NOMO-1 treated with DMSO at 0.1 percent for 48 hours (cell line): ENCODE measurements around the gene INSM1.
A peak's percentile ranks its signal among the peaks of the same experiment; 100 is the strongest.
"Not testable (repeated sequence)": the region's sequence is repeated elsewhere in the genome, so short reads cannot be mapped to it uniquely, and the experiment has no call there.

Source experiments
- DNase-seq: peaks from one replicate; lab custom pipeline; 2025; ENCODE audit not compliant: unreplicated experiment; lab: John Stamatoyannopoulos, UW

Gene INSM1, protein sequence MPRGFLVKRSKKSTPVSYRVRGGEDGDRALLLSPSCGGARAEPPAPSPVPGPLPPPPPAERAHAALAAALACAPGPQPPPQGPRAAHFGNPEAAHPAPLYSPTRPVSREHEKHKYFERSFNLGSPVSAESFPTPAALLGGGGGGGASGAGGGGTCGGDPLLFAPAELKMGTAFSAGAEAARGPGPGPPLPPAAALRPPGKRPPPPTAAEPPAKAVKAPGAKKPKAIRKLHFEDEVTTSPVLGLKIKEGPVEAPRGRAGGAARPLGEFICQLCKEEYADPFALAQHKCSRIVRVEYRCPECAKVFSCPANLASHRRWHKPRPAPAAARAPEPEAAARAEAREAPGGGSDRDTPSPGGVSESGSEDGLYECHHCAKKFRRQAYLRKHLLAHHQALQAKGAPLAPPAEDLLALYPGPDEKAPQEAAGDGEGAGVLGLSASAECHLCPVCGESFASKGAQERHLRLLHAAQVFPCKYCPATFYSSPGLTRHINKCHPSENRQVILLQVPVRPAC

DNA sequence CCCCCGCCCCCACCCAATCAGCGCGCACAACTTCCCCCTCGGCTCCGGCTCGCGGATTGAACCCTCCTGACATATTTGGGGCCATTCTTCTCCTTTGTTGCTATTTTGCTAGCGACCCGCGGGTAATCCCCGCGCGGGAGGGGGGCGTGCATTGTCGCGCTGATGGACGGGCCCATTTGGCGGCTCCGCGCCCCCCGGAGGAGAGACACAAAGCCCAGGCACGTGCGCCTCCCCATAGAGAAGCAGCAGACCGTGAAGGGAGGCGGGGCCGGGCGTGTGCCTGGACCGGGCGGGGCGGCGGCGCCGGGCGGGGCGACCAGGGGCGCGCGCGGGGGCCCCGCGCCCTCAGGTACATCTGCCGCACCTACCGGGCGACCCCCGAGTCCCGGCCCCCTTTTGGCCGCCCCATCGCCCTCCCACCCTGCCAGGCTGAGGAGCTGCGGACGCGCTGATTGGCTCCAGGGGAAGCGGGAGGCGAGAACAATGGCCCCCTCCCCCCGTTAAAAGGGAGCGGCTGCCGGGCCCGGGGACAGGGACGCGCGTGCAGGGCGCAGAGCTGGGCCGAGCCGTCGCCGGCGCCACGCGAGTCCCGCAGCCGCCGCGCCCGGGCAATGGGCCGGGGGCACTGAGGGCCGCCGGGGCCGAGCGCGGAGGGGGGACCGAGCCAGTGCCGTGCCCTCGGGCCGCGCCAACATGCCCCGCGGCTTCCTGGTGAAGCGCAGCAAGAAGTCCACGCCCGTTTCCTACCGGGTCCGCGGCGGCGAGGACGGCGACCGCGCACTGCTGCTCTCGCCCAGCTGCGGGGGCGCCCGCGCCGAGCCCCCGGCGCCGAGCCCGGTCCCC lies at the start of gene INSM1:
TSS of gene INSM1 (plus strand) at position 530 of the 843 bp plus-strand sequence. CDS start at position 694, 164 bp downstream.
- DNase-seq: peak; percentile 41

DNA sequence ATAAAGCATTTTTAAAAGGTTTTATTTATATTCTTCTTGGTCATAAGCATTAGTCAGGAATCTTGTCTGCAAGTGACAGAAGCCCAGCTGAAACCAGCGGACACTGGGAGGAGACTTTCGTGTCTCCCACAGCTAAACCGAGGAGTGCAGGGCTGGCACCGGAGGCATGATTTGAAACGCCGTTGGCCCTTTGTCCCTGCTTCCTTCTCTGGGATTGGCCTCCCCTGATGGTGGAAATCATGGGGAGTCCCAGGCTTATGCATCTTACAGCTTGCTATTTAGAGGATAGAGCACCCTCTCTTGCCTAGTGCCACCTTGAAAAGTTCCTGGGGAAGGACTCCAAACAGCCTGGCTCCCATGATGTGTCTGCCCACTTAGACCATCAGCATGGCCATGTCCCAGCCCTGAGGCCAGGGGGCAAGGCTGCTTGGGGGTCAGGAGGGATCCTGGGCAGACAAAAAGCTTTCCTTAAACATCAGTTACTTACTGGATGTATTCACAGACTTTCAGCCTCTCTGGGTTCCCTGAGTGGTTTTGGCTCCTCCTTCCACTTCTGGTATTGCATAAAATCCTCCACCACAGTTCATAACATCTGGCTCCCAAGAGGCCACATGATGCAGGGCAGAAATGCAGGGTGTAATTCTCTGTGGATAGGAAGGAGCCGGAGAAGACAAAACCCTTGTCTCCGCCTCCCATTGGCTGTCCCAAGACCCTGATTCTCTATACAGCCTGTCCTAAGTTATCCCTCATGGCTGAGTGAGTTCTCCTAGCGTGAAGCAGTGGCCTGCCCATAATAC lies 49.3 kb upstream of the INSM1 start:
- peak; percentile 81 for DNase-seq

DNA sequence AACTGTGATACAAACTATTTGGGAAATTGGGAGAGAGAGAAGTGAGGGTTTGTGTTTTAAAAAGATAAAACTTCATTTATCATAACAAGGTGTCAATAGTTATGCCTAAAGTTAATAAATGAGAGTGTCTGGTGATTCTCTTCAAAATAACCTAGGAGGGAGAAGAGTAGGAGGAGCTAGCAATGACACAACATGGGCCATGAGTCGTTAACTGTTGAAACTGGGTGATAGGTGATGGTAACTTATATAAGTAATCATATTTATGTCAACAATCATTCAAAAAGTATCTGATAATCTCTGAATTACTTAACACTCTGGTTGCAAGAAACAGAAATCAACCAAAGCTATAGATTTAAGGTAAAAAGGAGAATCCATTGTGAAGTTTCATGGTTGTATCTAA lies 46.8 kb upstream of the INSM1 start:
- no peak for DNase-seq

DNA sequence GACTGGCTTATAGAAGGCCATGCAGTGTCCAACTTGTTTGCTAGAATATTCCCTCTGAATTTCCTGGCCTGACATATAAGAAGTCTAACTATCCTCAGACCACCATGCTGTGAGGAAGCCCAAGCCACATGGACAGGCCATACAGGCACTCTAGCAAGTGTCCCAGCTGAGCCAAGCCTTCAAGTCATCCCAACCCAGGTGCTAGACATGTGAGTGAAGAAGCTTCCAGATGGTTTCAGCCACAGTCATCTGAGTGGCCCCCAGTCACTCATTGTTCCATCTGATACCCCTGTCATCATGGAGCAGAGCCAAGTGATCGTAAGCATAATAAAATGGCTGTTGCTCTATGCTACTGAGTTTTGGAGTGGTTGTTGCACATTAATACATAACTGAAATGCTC lies 46.0 kb upstream of the INSM1 start:
- no peak for DNase-seq

DNA sequence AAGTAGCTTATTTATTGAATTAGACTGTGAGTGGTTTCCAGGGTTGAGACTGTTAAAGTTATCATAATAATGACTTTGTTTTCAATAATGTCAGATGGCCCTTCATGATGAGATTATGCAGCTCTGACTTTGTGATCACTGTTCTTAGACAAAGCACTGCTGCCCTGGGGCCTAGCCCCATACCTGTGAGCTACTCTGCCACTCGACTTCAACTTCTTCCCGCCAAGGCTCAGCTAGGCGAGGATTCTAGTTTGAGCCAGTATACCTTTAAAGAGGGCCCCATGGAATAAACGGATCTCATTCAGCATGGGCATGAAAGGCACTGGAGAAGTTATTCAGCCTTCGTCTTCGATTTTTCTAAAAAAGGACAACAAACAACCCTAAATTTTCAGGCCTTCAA lies 45.0 kb upstream of the INSM1 start:
- no peak for DNase-seq

DNA sequence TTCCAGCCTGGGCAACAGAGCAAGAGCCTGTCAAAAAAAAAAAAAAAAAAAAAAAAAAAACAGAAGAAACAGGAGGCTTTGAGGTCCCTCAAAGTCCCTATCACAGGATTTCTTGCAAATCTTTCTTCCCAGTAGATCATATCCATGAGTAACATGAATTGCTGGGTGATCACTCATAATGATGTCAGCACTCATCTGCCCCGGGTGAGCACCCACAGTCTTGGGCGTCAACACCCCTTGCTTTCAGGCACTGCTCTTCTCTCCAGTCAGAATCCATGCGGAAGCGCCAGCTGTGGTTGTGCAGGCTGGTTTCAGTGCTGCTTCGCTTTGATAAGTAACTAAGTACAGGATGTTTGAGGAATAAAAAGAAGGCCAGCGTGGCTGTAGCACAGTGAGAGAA lies 40.2 kb upstream of the INSM1 start:
- DNase-seq: no peak

DNA sequence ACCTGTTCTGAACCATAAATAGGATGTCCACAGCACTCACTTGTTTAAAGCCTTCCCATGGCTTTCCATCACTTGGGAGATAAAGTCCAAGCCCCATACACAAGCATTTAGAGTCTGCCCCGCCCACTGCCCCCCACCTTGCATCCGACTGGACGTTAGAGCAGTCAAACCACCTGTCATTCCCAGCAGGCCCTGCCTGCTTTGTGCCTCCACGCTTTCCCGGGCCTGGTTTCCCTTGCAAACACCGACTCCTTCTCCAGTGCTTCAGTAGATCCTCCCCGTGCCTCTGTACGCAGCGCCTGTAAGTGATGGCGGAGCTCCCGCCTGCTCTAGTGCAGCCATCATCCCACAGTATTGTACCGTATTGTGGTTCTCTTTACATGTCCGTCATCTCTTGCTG lies 38.3 kb upstream of the INSM1 start:
- DNase-seq: no peak

DNA sequence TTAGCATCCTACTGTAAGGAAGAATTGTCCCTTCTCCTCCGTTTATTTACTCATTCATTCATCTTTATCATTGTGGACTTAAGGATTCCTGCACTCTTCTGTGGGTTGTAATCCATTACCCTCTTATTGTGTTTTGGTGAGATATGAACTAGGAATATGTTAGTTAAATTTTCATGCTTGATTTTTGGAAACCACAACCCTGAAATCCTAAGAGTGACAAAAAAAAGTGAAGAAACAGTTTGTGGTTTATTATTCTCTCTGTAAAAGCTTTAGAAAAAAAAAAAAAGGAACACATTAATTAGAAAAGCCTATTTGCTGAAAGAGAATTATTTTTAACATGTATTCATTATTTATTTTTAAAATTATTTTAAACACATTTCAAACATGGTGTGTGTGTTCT lies 36.7 kb upstream of the INSM1 start:
- DNase-seq: peak; percentile 40

DNA sequence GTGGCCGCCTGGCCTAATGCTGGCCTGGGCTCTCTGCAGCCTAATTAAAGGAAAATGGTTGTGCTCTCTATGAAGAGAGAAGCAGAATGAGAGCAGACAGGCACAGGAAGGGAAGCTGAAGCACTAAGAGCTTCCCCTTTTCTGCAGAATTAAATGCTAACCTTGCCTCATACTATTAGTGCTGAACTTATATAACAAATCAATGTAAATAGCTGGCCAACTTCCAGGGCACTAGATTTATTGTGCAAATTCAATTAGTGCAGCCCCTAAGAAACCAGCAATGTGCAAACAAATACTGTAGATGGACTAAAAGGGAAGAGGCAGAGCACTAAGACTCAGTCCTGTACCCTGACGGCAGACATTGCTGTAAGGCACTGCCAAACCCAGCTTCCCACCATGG lies 36.1 kb upstream of the INSM1 start:
- DNase-seq: peak; percentile 95

DNA sequence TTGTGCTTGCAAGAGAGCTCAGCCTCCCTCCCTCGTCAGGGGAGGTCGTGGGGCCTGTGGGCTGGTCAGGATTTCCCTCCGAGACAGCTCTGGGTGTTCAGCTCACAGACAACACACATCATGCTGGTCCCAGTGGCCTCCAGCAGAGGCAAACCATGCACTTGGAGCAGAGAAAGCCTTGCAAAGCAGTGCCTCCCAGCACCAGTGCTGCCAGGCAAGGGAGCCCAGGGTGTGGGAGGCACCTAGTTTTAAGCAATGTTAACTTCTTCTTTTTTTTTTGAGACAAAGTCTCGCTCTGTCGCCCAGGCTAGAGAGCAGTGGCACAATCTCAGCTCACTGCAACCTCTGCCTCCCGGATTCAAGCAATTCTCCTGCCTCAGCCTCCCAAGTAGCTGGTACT lies 34.0 kb upstream of the INSM1 start:
- DNase-seq: peak; percentile 65

DNA sequence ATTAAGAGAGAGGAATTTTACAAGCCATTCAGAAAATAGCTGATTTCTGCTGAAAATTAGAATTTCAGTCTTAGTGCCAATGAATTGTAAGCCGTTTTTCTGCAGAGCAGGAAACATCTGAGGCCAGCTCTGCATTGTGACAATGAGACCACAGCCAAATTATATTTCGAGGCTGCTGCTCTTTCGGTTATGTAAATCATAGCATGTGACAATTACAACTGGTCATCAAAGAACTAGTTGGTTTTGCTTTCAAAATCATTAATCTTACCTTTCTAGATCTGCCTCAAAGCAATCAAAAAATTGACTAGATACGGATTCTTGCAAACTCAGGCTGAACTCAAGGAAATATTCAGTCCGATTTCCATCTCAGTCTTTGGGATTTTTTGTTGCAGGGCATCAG lies 33.4 kb upstream of the INSM1 start:
- DNase-seq: peak; percentile 58

DNA sequence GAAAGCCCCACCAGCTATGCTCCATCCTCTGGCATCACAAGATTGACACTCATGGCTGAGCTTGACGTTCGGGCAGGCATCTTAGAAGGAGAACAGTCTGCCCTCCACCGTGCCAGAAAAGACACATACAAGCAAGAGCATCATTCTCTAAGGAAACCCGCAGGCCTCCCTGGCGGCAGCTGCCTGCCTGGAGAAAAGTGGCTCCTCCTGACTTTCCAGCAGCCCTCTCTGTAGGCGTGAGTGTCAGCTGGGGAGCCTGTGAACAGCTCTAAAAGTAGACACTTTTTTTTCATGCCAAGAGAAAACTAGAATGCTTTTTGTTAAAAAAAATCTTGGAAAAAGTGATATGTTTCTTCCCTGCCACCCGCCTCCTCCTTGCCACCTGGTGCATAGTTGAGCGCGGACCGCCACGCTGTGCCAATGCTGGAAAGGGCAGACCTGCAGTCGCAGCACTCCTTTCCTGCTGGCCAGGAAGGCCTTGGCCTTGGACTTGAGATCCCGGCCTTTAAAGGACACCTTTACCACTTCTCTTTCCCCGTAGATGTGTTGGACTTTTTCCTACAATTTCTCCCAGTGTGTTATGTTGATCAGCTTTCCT lies 29.7 kb upstream of the INSM1 start:
- DNase-seq: no peak

DNA sequence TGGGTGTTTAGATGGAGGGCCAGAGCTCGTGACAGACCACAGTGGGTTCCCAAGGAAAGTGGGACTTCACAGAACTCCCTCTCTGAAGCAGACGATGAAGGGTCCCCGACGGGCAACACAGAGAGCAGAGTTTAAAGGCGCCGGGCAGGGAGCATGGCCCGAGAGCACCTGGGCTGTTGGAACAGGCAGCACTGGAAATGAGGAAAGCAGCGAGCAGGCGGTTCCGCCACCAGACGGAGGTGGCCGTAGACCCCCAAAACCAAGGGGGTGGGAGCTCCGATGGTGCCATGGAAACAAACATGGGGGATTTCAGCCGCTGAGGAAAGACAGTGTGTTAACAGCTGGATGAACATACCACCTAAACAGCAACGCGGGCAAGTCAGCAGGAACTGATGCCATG lies 27.5 kb upstream of the INSM1 start:
- no peak for DNase-seq

DNA sequence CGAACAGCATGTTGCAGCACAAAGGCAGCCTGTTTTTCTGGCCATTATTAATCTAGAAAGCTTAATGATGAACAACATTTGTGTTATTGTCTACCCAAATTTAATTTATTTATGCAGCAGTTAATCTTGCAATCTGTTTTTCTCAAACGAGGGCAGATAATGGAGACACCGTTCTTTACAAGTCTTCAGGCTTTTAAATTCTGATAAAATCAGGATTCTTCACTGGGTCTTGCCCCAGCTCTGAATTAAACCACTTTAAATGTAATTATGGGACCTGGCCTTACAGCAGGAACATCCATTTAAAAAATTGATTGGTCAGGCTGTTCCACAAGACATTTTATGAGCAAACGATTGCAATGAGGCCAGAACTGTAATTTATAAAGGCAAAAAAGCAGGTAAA lies 26.5 kb upstream of the INSM1 start:
- no peak for DNase-seq

DNA sequence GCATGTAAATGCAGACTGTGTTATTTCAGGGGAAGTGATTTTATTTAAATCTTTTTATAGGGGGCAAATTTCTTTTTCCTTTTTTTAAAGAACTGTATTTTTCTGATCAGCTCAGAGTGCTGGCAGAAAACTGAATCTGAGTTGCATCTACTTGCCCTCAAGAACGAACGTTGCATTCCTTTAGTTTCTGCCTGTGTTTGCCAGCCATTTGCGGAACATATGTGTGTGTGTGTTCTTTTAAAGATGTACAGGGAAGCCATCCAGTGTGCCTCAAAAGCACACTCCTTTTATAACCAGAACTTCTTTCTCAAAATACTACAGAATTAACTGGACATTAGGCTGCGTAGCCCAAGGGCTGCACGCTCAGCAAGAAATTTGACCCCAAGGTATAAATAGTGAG lies 25.8 kb upstream of the INSM1 start:
- no peak for DNase-seq

DNA sequence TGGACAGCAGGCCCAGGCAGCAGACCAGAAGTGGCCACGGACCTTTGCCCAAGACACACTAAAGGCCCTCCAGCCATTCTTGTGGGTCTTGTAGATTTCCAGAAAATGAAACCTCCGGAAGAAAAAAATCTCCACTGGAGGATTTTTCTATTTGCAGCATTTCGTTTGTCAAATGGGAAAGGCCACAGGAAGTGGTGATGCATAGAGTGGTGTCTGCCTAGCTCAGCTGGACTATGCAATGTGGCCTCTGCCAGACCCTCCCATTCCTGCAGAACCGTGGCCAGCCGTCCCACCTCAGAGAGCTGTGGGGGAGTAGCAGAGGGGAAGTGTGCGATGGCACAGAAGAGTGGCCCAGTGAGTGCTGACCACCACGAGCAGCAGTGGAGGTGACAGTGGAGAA lies 24.0 kb upstream of the INSM1 start:
- no peak for DNase-seq

DNA sequence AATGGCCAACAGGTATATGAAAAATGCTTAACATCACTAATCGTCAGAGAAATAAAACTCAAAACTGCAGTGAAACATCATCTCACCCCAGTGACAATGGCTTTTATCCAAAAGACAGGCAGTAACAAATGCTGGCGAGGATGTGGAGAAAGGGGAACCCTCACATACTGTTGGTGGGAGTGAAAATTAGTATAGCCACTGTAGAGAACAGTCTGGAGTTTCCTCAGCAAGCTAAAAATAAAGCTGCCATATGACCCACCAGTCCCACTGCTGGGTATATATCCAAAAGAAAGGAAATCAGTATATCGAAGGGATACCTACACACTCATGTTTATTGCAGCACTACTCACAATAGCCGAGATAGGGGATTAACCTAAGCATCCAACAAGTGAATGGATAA lies 23.4 kb upstream of the INSM1 start:
- no peak for DNase-seq

DNA sequence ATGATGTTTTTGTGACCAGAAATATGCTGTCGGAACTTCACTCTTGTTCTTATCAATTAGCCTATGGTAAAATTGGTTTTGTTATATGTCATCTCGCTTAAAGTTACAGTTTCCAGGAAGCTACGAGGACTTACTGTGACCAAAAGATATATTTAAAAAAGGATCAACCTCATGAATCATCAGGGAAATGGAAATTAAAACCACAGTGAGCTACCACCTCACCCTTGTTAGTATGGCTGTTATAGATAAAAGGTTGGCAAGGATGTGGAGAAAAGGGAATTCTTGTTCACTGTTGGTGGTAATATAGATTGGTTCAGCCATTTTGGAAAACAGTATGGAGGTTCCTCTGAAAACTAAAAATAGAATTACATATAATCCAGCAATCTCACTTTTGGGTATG lies 14.3 kb upstream of the INSM1 start:
- no peak for DNase-seq

DNA sequence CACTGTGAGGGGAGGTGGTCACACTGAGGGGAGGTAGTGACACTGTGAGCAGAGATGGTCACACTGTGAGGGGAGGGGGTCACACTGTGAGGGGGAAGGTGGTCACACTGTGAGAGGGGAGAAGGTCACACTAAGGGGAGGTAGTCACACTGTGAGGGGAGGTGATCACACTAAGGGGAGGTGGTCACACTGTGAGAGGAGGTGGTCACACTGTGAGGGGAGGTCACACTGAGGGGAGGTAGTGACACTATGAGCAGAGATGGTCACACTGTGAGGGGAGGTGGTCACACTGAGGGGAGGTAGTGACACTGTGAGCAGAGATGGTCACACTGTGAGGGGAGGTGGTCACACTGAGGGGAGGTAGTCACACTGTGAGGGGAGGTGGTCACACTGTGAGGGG lies 12.4 kb upstream of the INSM1 start:
- DNase-seq: not testable (repeated sequence)

DNA sequence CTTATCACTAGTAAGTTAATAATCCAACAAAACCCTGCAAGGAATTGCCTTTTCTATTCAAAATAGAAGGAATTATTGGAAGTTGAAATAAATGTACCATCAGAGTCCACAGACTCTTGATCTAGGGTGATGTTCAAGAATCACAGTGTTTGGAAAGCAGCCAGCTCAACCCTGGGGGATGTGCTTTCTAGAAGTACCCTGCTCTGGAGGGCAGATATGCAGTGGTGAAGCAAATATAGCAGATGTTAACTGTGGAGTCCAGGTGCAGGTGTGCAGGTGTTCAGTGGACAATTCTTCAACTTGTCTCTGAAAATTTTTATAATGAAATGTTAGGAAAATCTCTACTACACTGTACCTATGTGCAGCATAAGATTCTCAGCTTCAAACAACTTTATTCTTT lies 9.1 kb upstream of the INSM1 start:
- DNase-seq: no peak

DNA sequence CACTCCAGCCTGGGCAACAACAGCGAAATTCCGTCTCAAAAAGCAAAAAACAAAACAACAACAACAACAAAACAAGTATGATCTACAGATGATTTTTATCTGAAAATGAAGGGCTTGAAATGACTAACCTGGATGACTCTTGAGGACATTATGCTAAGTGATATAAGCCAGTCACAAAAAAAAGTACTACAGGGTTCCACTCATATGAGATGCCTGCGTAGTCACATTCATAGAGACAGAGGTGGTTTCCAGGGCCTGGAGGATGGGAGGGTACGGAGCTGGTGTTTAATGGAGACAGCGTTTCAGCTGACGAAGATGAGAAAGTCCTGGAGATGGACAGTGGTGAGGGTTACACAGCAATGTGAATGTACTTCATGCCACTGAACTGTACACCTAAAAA lies 8.3 kb upstream of the INSM1 start:
- no peak for DNase-seq
